HK-2 (cell line): ENCODE measurements around the gene SPATA45.

Experiments used
- DNase-seq: peaks from one replicate; pipeline ENCODE4 v3.0.0-alpha.2; 2018; ENCODE audit not compliant: unreplicated experiment

SPATA45 gene

GRCh38 chr1:212780759-212781158 lies 66.7 kb downstream of the SPATA45 start:
- DNase-seq: no peak
